ENCODE results near the gene CKS2.

CKS2 gene

GRCh38 chr9:89304020-89304833 lies 6.8 kb upstream of the CKS2 start:
- DNase-seq (ENCODE audit: insufficient read length, low spot score) (no peak), FAIRE-seq (no peak)
- no peak for TF ChIP-seq CTCF (IDR thresholded peaks at IDR 0.05; ENCODE audit: insufficient read depth, missing control alignments)

- DNase-seq (ENCODE audit: insufficient read length, low spot score) (no peak), FAIRE-seq (no peak)
- TF ChIP-seq CTCF (IDR thresholded peaks at IDR 0.05; ENCODE audit: insufficient read depth, missing control alignments): no peak
Observed at GRCh38 chr9:89304834-89305188, 6.2 kb upstream of the CKS2 start.

- no peak for DNase-seq (ENCODE audit: insufficient read length, low spot score)
- no peak for TF ChIP-seq CTCF (IDR thresholded peaks at IDR 0.05; ENCODE audit: insufficient read depth, missing control alignments)
- no peak for FAIRE-seq
Observed at GRCh38 chr9:89305868-89306267, 5.1 kb upstream of the CKS2 start.

GRCh38 chr9:89309166-89309565 lies 1.8 kb upstream of the CKS2 start:
- TF ChIP-seq CTCF (IDR thresholded peaks at IDR 0.05; ENCODE audit: insufficient read depth, missing control alignments): no peak
- no peak for FAIRE-seq

GRCh38 chr9:89309608-89310474 lies 1.2 kb upstream of the CKS2 start:
- DNase-seq (ENCODE audit: insufficient read length, low spot score) (no peak), FAIRE-seq (no peak)
- no peak for TF ChIP-seq CTCF (IDR thresholded peaks at IDR 0.05; ENCODE audit: insufficient read depth, missing control alignments)

More at GRCh38 chr9:89309166-89309565, 1.8 kb upstream of the CKS2 start:
- DNase-seq (ENCODE audit: insufficient read length, low spot score): no peak

GRCh38 chr9:89311346-89312221 lies 589 bp downstream of the CKS2 start:
- DNase-seq (ENCODE audit: insufficient read length, low spot score) (no peak), FAIRE-seq (no peak)
- no peak for TF ChIP-seq CTCF (IDR thresholded peaks at IDR 0.05; ENCODE audit: insufficient read depth, missing control alignments)

Data from D721Med (cell line).